AG09309 (cell line): ENCODE results near the gene S100Z.

Experiments
- DNase-seq: peaks from one replicate; pipeline ENCODE4 v3.0.0-alpha.2; 2010; ENCODE audit warnings: low read depth
- H3K4me3 ChIP-seq: 2 replicates; pipeline ENCODE4 v1.5.1; 2011; ENCODE audit warnings: mild to moderate bottlenecking, low read depth, low read length, moderate library complexity; ENCODE audit not compliant: control insufficient read depth
- TF ChIP-seq, protein P1 (sequence below): IDR thresholded peaks from 2 replicates; pipeline ENCODE4 v1.5.1; 2011; ENCODE audit warnings: mild to moderate bottlenecking, low read depth, low read length, inconsistent platforms; ENCODE audit not compliant: insufficient read depth, control insufficient read depth; ENCODE audit errors: missing control alignments

Gene S100Z

DNA sequence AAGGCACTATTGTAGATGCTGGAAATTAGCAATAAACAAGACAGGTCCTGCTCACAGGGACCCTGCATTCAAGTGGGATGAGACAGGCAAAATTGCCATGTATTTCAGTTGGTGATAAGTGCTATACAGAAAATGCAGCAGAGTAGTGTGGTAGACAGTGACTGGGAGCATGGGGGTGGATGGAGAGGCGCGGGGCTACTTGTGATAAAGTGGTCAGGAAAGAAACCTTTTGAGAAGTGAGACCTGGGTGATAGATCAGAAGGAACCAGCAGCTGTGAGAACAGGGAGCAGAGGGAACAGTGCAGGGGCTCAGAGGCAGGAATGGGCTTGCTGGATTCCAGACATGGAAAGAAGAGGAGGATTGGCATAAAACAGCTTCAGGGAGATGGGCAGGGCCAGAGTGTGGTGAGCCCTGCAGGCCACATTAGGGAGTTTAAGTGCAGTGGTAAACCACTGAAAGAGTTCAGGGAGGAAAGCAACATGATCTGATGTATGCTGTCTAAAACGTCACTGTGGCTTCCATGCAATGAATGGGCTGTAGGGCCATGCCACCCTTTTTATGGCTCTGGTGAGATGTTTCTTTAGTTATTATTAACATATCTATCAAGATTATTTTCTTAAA, 110.3 kb downstream of the S100Z start:
- DNase-seq: no peak
- no peak overlapping the region for H3K4me3 ChIP-seq
- TF ChIP-seq, protein P1, sequence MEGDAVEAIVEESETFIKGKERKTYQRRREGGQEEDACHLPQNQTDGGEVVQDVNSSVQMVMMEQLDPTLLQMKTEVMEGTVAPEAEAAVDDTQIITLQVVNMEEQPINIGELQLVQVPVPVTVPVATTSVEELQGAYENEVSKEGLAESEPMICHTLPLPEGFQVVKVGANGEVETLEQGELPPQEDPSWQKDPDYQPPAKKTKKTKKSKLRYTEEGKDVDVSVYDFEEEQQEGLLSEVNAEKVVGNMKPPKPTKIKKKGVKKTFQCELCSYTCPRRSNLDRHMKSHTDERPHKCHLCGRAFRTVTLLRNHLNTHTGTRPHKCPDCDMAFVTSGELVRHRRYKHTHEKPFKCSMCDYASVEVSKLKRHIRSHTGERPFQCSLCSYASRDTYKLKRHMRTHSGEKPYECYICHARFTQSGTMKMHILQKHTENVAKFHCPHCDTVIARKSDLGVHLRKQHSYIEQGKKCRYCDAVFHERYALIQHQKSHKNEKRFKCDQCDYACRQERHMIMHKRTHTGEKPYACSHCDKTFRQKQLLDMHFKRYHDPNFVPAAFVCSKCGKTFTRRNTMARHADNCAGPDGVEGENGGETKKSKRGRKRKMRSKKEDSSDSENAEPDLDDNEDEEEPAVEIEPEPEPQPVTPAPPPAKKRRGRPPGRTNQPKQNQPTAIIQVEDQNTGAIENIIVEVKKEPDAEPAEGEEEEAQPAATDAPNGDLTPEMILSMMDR: no peak

DNA sequence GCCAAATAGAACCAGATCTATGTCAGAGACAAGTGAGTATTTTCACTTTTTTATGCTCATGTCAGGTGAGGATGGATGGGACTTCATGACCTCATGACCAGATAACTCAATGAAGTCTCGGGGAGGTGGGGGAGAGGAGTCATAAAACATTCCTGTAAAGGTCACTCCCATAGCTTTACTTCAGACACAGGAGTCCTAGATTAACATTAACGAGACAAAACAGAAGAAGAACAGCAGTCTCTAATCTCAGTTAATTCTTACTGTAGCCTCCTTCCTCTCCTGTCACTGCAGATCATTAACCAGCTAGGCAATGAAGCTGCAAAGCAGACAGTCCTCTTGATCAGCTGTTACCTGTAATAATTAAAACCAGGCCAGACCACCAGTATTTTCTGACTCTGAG, 114.2 kb downstream of the S100Z start:
- no peak for DNase-seq
- H3K4me3 ChIP-seq: no peak overlapping the region
- TF ChIP-seq, protein P1: no peak
